GM12874 (cell line): ENCODE measurements around the gene MEGF6.

Source experiments
- TF ChIP-seq, protein P1 (sequence below): IDR thresholded peaks from 2 replicates; pipeline ENCODE4 v1.5.1; 2011; ENCODE audit warnings: low read depth, mild to moderate bottlenecking, control low read depth, low read length, moderate library complexity; ENCODE audit not compliant: insufficient read depth

MEGF6 gene

DNA sequence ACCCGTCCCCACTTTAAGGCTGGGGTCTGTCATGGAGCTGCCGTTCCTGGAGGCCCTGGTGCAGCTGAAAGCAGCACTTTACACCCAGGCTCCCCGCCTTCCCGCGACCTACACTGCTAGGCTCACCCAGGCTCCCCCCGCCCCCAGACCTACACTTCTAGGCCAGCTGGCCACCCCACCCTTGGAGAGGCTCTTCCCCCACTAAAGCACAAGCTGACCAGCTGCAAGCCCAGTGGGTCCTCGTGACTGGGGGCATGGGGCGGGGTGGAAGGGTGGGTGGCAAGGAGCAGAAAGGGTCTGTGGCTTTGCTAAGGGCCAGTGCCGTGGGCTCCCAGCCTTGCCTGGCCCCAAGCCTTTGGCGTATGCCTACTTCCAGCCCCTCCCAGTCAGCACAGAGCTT, 166.6 kb downstream of the MEGF6 start:
- TF ChIP-seq, protein P1, sequence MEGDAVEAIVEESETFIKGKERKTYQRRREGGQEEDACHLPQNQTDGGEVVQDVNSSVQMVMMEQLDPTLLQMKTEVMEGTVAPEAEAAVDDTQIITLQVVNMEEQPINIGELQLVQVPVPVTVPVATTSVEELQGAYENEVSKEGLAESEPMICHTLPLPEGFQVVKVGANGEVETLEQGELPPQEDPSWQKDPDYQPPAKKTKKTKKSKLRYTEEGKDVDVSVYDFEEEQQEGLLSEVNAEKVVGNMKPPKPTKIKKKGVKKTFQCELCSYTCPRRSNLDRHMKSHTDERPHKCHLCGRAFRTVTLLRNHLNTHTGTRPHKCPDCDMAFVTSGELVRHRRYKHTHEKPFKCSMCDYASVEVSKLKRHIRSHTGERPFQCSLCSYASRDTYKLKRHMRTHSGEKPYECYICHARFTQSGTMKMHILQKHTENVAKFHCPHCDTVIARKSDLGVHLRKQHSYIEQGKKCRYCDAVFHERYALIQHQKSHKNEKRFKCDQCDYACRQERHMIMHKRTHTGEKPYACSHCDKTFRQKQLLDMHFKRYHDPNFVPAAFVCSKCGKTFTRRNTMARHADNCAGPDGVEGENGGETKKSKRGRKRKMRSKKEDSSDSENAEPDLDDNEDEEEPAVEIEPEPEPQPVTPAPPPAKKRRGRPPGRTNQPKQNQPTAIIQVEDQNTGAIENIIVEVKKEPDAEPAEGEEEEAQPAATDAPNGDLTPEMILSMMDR, result no peak

DNA sequence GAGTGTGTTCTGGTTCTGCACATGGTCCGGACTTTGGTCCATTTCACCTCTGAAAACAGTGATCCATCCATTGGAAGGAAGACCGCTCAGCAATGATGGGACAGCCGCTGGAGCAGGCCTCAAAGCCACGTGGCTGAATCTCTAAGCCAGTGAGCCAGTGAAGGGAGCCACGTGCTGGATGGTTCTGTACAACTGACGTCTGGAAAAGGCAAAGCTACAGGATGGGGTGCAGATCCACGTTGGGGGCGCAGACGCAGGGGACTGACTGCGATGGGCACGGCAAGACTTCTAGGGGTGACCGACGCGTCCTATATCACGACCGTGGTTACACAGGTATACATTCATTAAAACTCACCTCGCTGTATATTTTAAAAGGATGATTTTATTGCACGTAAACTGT, 167.0 kb downstream of the MEGF6 start:
- TF ChIP-seq, protein P1, result no peak

DNA sequence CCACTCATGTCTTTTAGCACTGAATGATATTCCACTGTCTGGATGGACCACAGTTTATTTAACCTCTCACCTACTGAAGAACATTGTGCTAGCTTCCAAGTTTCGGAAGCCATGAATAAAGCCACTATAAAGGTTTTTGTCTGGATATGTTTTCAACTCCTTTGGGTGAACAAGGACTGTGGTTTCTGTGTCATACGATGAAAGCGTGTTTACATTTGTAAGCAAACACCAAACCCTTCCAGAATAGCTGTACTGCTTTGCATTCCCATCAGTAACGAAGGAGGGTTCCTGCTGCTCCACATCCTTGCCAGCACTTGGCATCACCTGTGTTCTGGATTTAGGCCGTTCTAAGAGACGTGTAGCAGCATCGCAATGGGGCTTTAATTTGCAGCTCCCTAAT, 167.5 kb downstream of the MEGF6 start:
- TF ChIP-seq, protein P1, result no peak

DNA sequence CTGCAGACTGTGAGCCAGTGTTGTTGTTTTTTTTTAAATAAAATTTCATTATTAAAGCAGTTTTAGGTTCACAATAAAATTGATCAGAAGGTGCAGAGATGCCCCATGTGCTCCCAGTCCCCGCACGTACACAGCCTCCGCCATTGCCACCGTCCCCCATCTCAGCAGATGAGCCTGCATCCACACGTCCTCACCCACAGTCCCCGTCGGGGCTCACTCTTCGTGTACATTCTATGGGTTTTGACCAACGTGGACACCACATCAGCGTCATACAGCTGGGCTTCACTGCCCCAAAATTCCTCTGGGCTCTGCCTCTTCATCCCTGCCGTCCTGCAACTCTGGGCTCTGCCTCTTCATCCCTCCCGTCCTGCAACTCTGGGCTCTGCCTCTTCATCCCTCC, 168.4 kb downstream of the MEGF6 start:
- TF ChIP-seq, protein P1, result no peak

DNA sequence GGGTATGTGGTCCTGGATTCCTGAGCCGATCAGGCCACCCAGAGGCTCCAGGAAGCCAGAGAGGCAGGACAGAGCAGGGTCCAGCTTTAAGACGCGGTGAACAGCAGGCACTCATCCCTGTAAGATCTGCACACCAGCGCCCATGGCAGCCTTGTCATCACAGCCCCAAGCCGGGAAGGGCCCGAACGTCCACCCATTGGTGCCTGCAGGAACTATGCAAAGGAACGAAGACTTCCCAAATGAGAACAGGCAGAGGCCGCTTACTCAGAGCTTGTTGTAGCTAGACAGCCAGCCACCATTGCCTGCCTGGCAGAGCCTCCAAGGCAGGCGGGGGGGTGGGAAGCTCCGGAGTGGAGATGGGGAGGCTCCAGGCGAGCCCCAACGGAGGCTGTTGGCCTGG, 169.0 kb downstream of the MEGF6 start:
- TF ChIP-seq, protein P1, result no peak

DNA sequence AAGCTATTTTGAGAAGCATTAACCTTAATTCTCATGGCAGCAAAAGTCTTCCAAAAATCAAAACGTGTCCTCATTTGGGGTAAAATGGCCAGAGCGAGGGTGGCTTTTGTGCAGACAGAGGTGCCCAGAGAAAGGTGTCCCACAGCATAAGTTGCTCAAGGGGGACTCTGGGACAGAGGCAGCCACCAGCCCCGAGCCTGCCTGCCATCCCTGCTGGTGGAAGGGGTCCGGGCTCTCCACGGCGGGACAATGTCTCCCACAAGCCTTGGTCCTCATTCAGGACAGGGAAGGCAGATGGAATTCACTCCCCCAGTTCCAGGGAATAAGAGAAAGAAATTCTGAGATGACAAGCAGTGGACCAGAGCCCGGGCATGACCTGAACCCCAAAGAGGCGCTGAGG, 169.4 kb downstream of the MEGF6 start:
- TF ChIP-seq, protein P1, result no peak

DNA sequence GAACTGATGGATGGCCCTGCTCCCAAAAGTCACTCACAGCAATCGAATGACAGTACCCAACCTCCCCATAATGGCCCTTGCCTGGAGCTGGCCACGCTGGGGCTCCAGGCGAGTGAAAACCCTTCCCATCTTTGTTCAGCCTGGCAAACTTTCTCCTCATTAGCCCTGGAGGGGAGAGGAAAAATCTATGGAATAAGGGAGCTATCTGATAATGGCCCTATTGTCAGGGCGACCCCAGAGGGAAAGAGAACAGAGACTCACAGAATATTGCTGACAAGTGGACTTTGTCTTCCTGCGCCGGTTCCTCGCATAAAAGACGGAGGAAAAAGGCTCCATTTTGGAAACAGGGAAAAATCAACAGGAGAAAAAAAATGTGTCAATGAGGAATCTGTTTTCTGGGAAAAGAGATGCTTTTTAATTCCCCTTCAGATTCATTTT, 169.9 kb downstream of the MEGF6 start:
- TF ChIP-seq, protein P1, result no peak
